ENCODE data around the gene CASD1.

GRCh38 chr7:94498918-94499317 is 10.7 kb upstream of the CASD1 start:
- TF ChIP-seq CTCF (IDR thresholded peaks at IDR 0.05) (no peak), POLR2A (IDR thresholded peaks at IDR 0.05) (no peak)

Data from Peyer's patch (tissue), 4 donors.